ENCODE data around the gene PKHD1.

GRCh38 chr6:52012582-52012981 is 74.8 kb downstream of the PKHD1 start:
- TF ChIP-seq CTCF (IDR thresholded peaks at IDR 0.05) (no peak), POLR2A (IDR thresholded peaks at IDR 0.05) (no peak)

Measured in adrenal gland (tissue), 5 donors.